ENCODE results near the gene EGFL7.

DNA sequence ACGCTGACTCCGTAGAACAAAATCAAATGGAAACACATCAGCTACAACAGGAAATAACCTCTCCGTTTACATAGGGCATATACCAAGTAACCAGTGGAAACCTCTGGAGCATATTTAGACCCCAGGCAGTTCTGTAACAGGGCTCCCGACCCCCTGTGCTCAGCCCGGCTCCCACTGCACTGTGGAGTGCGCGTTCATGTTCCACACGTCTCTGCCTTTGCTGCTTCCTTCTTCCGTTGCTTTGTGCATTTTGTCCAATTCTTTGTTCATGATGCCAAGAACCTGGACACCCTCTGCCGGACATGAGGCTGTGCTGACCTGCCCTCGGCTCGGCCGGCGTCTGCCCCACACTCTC is 30.4 kb downstream of the EGFL7 start:
- TF ChIP-seq POLR2A (IDR thresholded peaks at IDR 0.05): no peak
- TF ChIP-seq, protein P1, sequence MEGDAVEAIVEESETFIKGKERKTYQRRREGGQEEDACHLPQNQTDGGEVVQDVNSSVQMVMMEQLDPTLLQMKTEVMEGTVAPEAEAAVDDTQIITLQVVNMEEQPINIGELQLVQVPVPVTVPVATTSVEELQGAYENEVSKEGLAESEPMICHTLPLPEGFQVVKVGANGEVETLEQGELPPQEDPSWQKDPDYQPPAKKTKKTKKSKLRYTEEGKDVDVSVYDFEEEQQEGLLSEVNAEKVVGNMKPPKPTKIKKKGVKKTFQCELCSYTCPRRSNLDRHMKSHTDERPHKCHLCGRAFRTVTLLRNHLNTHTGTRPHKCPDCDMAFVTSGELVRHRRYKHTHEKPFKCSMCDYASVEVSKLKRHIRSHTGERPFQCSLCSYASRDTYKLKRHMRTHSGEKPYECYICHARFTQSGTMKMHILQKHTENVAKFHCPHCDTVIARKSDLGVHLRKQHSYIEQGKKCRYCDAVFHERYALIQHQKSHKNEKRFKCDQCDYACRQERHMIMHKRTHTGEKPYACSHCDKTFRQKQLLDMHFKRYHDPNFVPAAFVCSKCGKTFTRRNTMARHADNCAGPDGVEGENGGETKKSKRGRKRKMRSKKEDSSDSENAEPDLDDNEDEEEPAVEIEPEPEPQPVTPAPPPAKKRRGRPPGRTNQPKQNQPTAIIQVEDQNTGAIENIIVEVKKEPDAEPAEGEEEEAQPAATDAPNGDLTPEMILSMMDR (IDR thresholded peaks at IDR 0.05 in 8 of 11, conservative IDR thresholded peaks at IDR 0.05 in 3 of 11): no peak
